Psoas muscle (tissue), 8 donors: ENCODE data around the gene NR1H4. TPM values are rescaled to one million over a fixed set of nuclear protein-coding genes. Genes with fewer than 3 reads are reported as not detected.

Experiments
- ATAC-seq, 4 donors: fragments of 200-7000 bp; cut with Tn5 transposase; one replicate each; pipeline ENCODE4 v1.9.1; 2020; ENCODE audit warnings: moderate library complexity in 3 of 4, mild to moderate bottlenecking in 2 of 4
- DNase-seq, 2 donors: peaks; one replicate each; pipeline ENCODE4 v3.0.0-alpha.2; 2020
- H3K27ac ChIP-seq: fragments of 200-600 bp; one replicate; pipeline ENCODE4 v1.8.0; 2022
- H3K27me3 ChIP-seq, 3 donors: fragments of 200-600 bp in 1 of 3; one replicate each; pipeline versions ENCODE4 v1.6.1 to v1.8.0; 2013 to 2022; ENCODE audit warnings: low read length in 2 of 3, mild to moderate bottlenecking in 2 of 3, moderate library complexity in 1 of 3; ENCODE audit not compliant: insufficient read depth in 3 of 3
- H3K36me3 ChIP-seq, 2 donors: fragments of 200-600 bp in 1 of 2; one replicate each; pipeline versions ENCODE4 v1.6.1 to v1.8.0; 2013 to 2022; ENCODE audit warnings: low read depth in 1 of 2, mild to moderate bottlenecking in 1 of 2, moderate library complexity in 1 of 2; ENCODE audit not compliant: insufficient read depth in 1 of 2
- H3K4me1 ChIP-seq: fragments of 200-600 bp; one replicate; pipeline ENCODE4 v1.8.0; 2022
- H3K4me3 ChIP-seq: fragments of 200-600 bp; one replicate; pipeline ENCODE4 v1.8.0; 2022; ENCODE audit warnings: mild to moderate bottlenecking
- H3K9me3 ChIP-seq: fragments of 200-600 bp; one replicate; pipeline ENCODE4 v1.8.0; 2022
- CTCF ChIP-seq: fragments of 200-600 bp; IDR thresholded peaks from one replicate; pipeline ENCODE4 v1.8.0; 2022; ENCODE audit warnings: antibody characterized with exemption
- WGBS, 3 donors: extraction: QIAGEN DNeasy Blood & Tissue Kit; methylation state at CpG; one replicate each; pipeline versions ENCODE4 v1.1.6 to v1.1.7; 2013; 5-methylcytosine and 5-hydroxymethylcytosine counted together
- intact Hi-C, 2 donors: fragments of 100-400 bp; cut with DNase I; formaldehyde crosslinking; loops; one replicate each; pipeline versions ENCODE4 v1.11.0 to v1.14.2; 2022
- polyA plus RNA-seq, 3 donors: library from polyadenylated mRNA; stranded (reverse); fragments of 200-250 nt; gene quantifications; one replicate each; pipeline ENCODE4 v1.2.3, GENCODE V29; 2013
- total RNA-seq, 4 donors: library from RNA; stranded (reverse); fragmentation: NEBNext Ultra II Directional in 2 of 4; extraction: Animal tissue kit (Norgen Biotek cat#: 25700) in 2 of 4; gene quantifications; one replicate each; pipeline versions ENCODE4 v1.2.1 to v1.2.4, GENCODE V29; 2021 to 2023
- donor health status: healthy with polysubstance abuse.
- donor health status: DM: no; HTN: no; CAD: no; lungs with moderate emphysema.
- donor health status: Bipolar disorder and iron deficiency.
- donor health status: healthy.
- donor health status: DM: yes; HTN: yes; CAD: no.
- donor health status: DM: no; HTN: no; CAD: no.
- donor health status: DM: no; HTN: no; CAD: no.
- donor health status: DM: yes; HTN: yes; CAD: no.

NR1H4 gene
- total and polyA plus RNA-seq, 7 donors = 0.18 TPM; not detected in 6

DNA sequence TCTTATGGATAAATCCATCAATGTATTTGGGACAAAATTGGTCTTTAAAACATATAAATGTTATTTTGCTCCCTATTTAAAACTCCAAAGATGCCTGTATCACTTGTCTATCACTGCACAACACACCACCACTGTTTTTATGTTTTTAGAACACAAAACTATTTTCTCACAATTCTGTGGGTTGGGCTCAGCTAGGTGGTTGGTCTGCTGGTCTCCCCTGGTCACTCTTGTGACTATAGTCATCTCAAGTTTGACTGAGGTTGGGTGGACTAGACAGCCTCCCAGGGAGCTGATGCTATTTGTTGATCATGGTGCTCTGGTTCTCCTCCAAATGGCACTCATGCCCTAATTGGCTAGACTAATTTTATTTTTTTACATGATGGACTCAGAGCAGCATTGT, 39.5 kb upstream of the NR1H4 start:
- Histone ChIP-seq H3K4me3 (no peak overlapping the region), H3K27me3 (no peaks in the 10 kb centered on the region), H3K36me3 (no peaks in the 10 kb centered on the region), H3K27ac (no peak overlapping the region), H3K9me3 (no peaks in the 10 kb centered on the region), H3K4me1 (no peaks in the 10 kb centered on the region)
- ATAC-seq (no peak), DNase-seq (no peak)
- intact Hi-C loops = no loop called here
- TF ChIP-seq CTCF = no peak

GRCh38 chr12:100435957-100436356, 37.7 kb upstream of the NR1H4 start:
- intact Hi-C loops = no loop called here
- TF ChIP-seq CTCF = no peak
- DNase-seq (no peak), ATAC-seq (no peak)
- Histone ChIP-seq H3K36me3 (no peaks in the 10 kb centered on the region), H3K4me1 (no peaks in the 10 kb centered on the region), H3K4me3 (no peak overlapping the region), H3K9me3 (no peaks in the 10 kb centered on the region), H3K27me3 (no peaks in the 10 kb centered on the region), H3K27ac (no peak overlapping the region)
- 47 to 53% (median 52%) methylated on average over 2 of the region's 2 CpGs for WGBS, 3 donors

DNA sequence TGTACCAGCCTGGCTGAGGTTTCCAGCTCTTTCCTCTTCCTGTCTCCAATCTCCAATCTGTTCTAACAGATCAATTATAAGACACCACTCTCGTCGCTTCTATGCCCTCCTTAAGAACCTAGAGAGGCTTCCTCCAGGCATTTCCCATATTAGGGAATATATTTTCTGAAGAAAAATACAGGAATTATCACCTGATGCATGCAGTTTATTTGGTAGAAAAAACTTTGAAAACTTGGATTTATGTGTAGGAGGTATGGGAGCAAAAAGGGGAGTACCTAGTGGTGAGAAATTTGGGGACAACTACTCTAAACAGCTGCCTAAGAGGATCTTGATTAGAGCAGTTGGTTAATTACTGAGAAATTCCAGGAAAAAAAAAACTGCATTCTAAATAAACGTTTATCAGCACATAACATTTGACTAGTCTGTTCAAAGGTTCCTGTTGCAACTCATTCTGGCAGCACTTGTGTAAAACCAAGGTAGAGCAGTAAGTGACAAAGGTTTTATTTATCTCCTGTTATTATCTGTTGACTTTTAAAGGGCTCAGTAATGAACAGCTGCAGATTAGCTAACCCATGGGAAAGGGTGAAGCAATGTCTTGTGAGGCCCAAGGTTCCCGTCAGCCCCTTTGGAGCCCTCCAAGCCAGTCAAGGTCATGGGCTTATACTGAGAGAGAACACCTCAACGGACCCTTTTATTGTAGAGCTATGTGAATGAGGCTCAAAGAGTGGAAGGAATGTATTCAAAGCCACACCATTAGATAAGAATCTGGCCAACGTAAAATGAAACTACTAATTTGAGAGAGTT, 36.4 kb upstream of the NR1H4 start:
- intact Hi-C loops = no loop called here
- DNase-seq = no peak
- 50 to 63% (median 51%) methylated on average over 6 of the region's 6 CpGs for WGBS, 3 donors
- Histone ChIP-seq H3K9me3 (no peaks in the 10 kb centered on the region), H3K4me1 (no peaks in the 10 kb centered on the region), H3K27me3 (no peaks in the 10 kb centered on the region), H3K4me3 (no peak overlapping the region), H3K27ac (no peak overlapping the region), H3K36me3 (no peaks in the 10 kb centered on the region)
- ATAC-seq = no peak
- no peak for TF ChIP-seq CTCF

- no peak overlapping the region for H3K27ac ChIP-seq
- no peaks in the 10 kb centered on the region for H3K27me3 ChIP-seq
- no peak for TF ChIP-seq CTCF
- H3K36me3 ChIP-seq = no peaks in the 10 kb centered on the region
- ATAC-seq (no peak), DNase-seq (no peak)
- H3K4me3 ChIP-seq = no peak overlapping the region
- H3K9me3 ChIP-seq = no peaks in the 10 kb centered on the region
- no peaks in the 10 kb centered on the region for H3K4me1 ChIP-seq
- WGBS, 3 donors = 76 to 82% (median 77%) methylated on average over 2 of the region's 2 CpGs
- intact Hi-C loops = no loop called here
Measured at GRCh38 chr12:100439797-100440196, 33.9 kb upstream of the NR1H4 start.

DNA sequence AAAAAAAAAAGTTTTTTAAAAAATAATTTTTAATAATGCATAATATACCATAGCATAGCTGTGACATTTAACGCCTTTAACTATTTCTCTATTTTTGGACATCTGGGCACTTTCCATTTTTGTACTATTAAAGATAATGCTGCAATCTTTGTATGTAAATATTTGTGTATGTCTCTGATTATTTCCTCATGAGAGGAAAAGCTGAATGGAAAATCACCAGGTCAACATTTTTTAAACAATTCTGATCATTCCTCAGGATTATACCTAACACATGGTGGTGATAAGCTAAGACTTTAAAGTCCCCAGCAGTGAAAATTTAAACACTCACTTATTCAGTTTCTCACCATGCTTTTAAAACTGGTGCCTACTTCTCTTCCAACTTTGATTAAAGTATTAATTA, 31.3 kb upstream of the NR1H4 start:
- no peak overlapping the region for H3K27ac ChIP-seq
- no peaks in the 10 kb centered on the region for H3K36me3 ChIP-seq
- no peak overlapping the region for H3K4me3 ChIP-seq
- H3K4me1 ChIP-seq = no peaks in the 10 kb centered on the region
- DNase-seq (no peak), ATAC-seq (no peak)
- 77 to 86% (median 78%) methylated on average over 1 of the region's 1 CpG for WGBS, 3 donors
- no peaks in the 10 kb centered on the region for H3K27me3 ChIP-seq
- no peaks in the 10 kb centered on the region for H3K9me3 ChIP-seq
- no peak for TF ChIP-seq CTCF
- intact Hi-C loops = no loop called here
